CD14-positive monocyte (primary cell): Measurements from ENCODE around the gene MTARC2. TPM values are rescaled to one million over a fixed set of nuclear protein-coding genes. Genes with fewer than 3 reads are reported as not detected.
"Not testable (repeated sequence)": the region's sequence is repeated elsewhere in the genome, so short reads cannot be mapped to it uniquely, and the experiment has no call there.

Experiments used
- DNase-seq, 3 donors: peaks; one replicate each; pipeline ENCODE4 v3.0.0-alpha.2; 2011 to 2022
- H2AFZ ChIP-seq: 2 replicates; pipeline ENCODE4 v1.6.0; 2012; ENCODE audit warnings: mild to moderate bottlenecking, low read depth, low read length, inconsistent platforms; ENCODE audit not compliant: insufficient read depth, poor library complexity, severe bottlenecking
- H3K27ac ChIP-seq, 2 donors: 1 replicate in 1 of 2; 2 replicates in 1 of 2; pipeline ENCODE4 v1.5.1; 2012 to 2013; ENCODE audit warnings: low read length in 2 of 2, control low read depth in 1 of 2, inconsistent platforms in 1 of 2, low read depth in 1 of 2, mild to moderate bottlenecking in 1 of 2
- H3K27me3 ChIP-seq, 2 donors: one replicate each; pipeline versions ENCODE4 v1.6.0 to v1.6.1; 2011 to 2013; ENCODE audit warnings: low read length in 2 of 2; ENCODE audit not compliant: control insufficient read depth in 2 of 2, insufficient read depth in 2 of 2
- H3K36me3 ChIP-seq, 2 donors: replicated peaks in 1 of 2; 1 replicate in 1 of 2; 2 replicates in 1 of 2; pipeline versions ENCODE4 v1.5.1 to v1.6.1; 2012 to 2013; ENCODE audit warnings: low read length in 2 of 2, control low read depth in 1 of 2, inconsistent platforms in 1 of 2, mild to moderate bottlenecking in 1 of 2; ENCODE audit not compliant: insufficient read depth in 2 of 2, control insufficient read depth in 1 of 2
- H3K4me1 ChIP-seq, 2 donors: 1 replicate in 1 of 2; 2 replicates in 1 of 2; pipeline versions ENCODE4 v1.5.1 to v1.6.1; 2012 to 2013; ENCODE audit warnings: low read length in 2 of 2, control low read depth in 1 of 2, inconsistent platforms in 1 of 2, mild to moderate bottlenecking in 1 of 2, moderate library complexity in 1 of 2; ENCODE audit not compliant: insufficient read depth in 2 of 2, control insufficient read depth in 1 of 2
- H3K4me2 ChIP-seq: replicated peaks from 2 replicates; pipeline ENCODE3; 2012; ENCODE audit warnings: low read length, moderate library complexity, mild to moderate bottlenecking; ENCODE audit not compliant: poor library complexity, severe bottlenecking; ENCODE audit errors: extremely low read depth
- H3K4me3 ChIP-seq, 3 experiments: fragments of 200-600 bp in 1 of 3; sonication (generic) in 1 of 3; replicated peaks in 1 of 3; 1 replicate in 2 of 3; 2 replicates in 1 of 3; pipeline ENCODE4 v1.5.1; 2011 to 2013; ENCODE audit warnings: low read length in 3 of 3, mild to moderate bottlenecking in 3 of 3, control low read depth in 2 of 3, low read depth in 2 of 3, inconsistent platforms in 1 of 3, moderate library complexity in 1 of 3
- H3K79me2 ChIP-seq: 2 replicates; pipeline ENCODE4 v1.6.0; 2012; ENCODE audit warnings: mild to moderate bottlenecking, control low read depth, inconsistent platforms, low read length, moderate library complexity; ENCODE audit not compliant: insufficient read depth
- H3K9ac ChIP-seq: 2 replicates; pipeline ENCODE4 v1.6.0; 2017; ENCODE audit warnings: low read length, mild to moderate bottlenecking; ENCODE audit not compliant: insufficient read depth, poor library complexity, severe bottlenecking
- H3K9me3 ChIP-seq, 2 donors: replicated peaks in 1 of 2; 1 replicate in 1 of 2; 2 replicates in 1 of 2; pipeline versions ENCODE4 v1.5.1 to v1.6.1; 2012 to 2013; ENCODE audit warnings: low read length in 2 of 2, control low read depth in 1 of 2; ENCODE audit not compliant: control insufficient read depth in 1 of 2, insufficient read depth in 1 of 2
- H4K20me1 ChIP-seq: 2 replicates; pipeline ENCODE4 v1.6.0; 2012; ENCODE audit warnings: mild to moderate bottlenecking, low read length, control low read depth, moderate library complexity; ENCODE audit not compliant: insufficient read depth
- H3K27ac Mint-ChIP-seq, 7 donors: one replicate each; pipeline ENCODE4 v1.8.0; 2020; ENCODE audit warnings: mild to moderate bottlenecking in 7 of 7, mixed read lengths in 7 of 7, moderate library complexity in 6 of 7, inconsistent platforms in 2 of 7
- H3K27me3 Mint-ChIP-seq, 3 donors: one replicate each; pipeline ENCODE4 v1.8.0; 2021 to 2022; ENCODE audit warnings: low read depth in 3 of 3, mild to moderate bottlenecking in 3 of 3, mixed read lengths in 3 of 3, moderate library complexity in 3 of 3, inconsistent platforms in 1 of 3
- H3K36me3 Mint-ChIP-seq, 2 donors: one replicate each; pipeline ENCODE4 v1.8.0; 2020; ENCODE audit warnings: mixed read lengths in 2 of 2, inconsistent platforms in 1 of 2, mild to moderate bottlenecking in 1 of 2
- H3K4me1 Mint-ChIP-seq: one replicate; pipeline ENCODE4 v1.8.0; 2020; ENCODE audit warnings: mild to moderate bottlenecking, mixed read lengths
- H3K4me3 Mint-ChIP-seq, 2 donors: one replicate each; pipeline ENCODE4 v1.8.0; 2020; ENCODE audit warnings: mild to moderate bottlenecking in 2 of 2, mixed read lengths in 2 of 2, moderate library complexity in 1 of 2
- H3K9me3 Mint-ChIP-seq, 7 donors: one replicate each; pipeline ENCODE4 v1.8.0; 2020 to 2022; ENCODE audit warnings: mixed read lengths in 7 of 7, mild to moderate bottlenecking in 6 of 7, moderate library complexity in 6 of 7, inconsistent platforms in 2 of 7
- WGBS: methylation state at CpG from one replicate; pipeline ENCODE4 v1.1.5; 2013; ENCODE audit warnings: missing lambda C conversion rate; ENCODE audit not compliant: insufficient coverage; 5-methylcytosine and 5-hydroxymethylcytosine counted together
- intact Hi-C, 2 donors: fragments of 100-400 bp; cut with micrococcal nuclease; formaldehyde crosslinking; loops; one replicate each; pipeline versions ENCODE4 v1.15.0 to v1.15.1; 2023
- polyA plus RNA-seq, 3 donors: library from polyadenylated mRNA; depleted of rRNA in 1 of 3; unstranded in 2 of 3; stranded (reverse) in 1 of 3; fragments of 300-500 nt in 2 of 3; fragments of >200 nt in 1 of 3; fragmentation: Illumina TruSeq in 2 of 3; gene quantifications; 1 replicate in 2 of 3; 2 replicates in 1 of 3; pipeline ENCODE4 v1.2.3, GENCODE V29; 2012 to 2021
- TF ChIP-seq, protein P1 (sequence below): fragments of 200-600 bp; IDR thresholded peaks from one replicate; pipeline ENCODE4 v1.8.0; 2022; ENCODE audit warnings: antibody characterized with exemption, mild to moderate bottlenecking

MTARC2 gene
- polyA plus RNA-seq, 3 donors, result 0.29 to 0.81 (median 0.56) TPM

DNA sequence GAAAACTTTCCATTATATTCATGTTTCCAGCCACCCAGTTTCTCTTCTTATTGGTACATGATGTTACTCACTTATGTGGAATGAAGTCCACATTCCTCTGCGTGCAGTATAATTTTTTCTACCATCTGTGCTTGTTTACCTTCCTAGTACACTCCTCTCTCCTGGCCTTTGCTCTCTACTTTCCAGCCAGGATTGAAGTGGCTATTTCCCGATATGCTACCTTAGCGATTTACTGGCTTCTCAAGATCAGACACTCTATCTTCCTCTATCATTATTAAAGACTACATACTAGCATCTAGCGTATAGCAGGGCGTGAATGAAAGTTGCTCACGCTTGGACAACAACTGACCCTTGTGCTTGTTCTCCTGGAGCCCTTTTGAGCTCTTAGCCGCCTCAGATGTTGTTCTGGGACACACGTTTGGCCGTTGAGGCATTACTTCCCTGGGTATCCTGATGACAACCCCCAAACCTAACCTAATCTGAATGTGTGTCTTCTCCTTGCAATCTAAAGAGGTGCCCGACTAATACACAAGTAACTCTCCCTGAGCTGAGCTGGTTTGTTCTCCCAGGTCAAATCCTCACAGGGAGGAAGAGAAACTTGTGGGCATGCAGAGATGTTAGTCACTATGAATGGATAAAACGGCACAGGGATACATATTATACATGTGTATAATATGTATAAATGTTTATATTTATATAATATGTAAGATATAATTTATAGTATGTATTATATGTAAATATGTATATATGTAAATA, 13.4 kb upstream of the MTARC2 start:
- Histone ChIP-seq H3K36me3 (no peaks in the 10 kb centered on the region), H3K27me3 (no peaks in the 10 kb centered on the region), H2AFZ (peak overlapping the region; percentile 36), H3K4me2 (no peak overlapping the region), H3K27ac (no peak overlapping the region), H4K20me1 (no peaks in the 10 kb centered on the region), H3K4me1 (peaks cover 25 to 29% of the 10 kb centered on the region in 2 donors), H3K9ac (no peak overlapping the region), H3K9me3 (no peaks in the 10 kb centered on the region), H3K4me3 (no peak overlapping the region), H3K79me2 (no peaks in the 10 kb centered on the region)
- Mint-ChIP-seq H3K36me3 (peaks cover 0 to 2% of the 10 kb centered on the region in 2 donors), H3K4me1 (peaks cover 31% of the 10 kb centered on the region), H3K27ac (no peak overlapping the region), H3K27me3 (peaks cover 2 to 11% (median 3%) of the 10 kb centered on the region in 3 donors), H3K9me3 (peaks cover 0 to 2% (median 0%) of the 10 kb centered on the region in 7 donors), H3K4me3 (no peak overlapping the region)
- intact Hi-C loops, result loop anchor here in 1 of 2 donors (5.0 kb wide), 1 partner anchor 42 kb away; the partner anchor contains the start of gene C1orf115
- no peak for DNase-seq
- TF ChIP-seq, protein P1, sequence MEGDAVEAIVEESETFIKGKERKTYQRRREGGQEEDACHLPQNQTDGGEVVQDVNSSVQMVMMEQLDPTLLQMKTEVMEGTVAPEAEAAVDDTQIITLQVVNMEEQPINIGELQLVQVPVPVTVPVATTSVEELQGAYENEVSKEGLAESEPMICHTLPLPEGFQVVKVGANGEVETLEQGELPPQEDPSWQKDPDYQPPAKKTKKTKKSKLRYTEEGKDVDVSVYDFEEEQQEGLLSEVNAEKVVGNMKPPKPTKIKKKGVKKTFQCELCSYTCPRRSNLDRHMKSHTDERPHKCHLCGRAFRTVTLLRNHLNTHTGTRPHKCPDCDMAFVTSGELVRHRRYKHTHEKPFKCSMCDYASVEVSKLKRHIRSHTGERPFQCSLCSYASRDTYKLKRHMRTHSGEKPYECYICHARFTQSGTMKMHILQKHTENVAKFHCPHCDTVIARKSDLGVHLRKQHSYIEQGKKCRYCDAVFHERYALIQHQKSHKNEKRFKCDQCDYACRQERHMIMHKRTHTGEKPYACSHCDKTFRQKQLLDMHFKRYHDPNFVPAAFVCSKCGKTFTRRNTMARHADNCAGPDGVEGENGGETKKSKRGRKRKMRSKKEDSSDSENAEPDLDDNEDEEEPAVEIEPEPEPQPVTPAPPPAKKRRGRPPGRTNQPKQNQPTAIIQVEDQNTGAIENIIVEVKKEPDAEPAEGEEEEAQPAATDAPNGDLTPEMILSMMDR, result no peak
- 99% methylated on average over 7 of the region's 11 CpGs for WGBS

DNA sequence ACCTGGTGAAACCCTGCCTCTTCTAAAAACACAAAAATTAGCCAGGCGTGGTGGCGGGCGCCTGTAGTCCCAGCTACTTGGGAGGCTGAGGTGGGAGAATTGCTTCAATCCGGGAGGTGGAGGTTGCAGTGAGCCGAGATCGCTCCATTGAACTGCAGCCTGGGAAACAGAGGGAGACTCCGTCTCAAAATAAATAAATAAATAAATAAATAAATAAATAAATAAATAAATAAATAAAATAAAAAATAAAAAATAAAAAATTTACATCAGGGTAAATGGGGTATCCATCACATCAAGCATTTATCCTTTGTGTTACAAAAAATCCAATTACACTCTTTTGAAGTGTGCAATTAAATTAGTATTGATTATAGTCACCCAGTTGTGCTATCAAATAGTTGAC, 11.8 kb upstream of the MTARC2 start:
- H3K79me2 ChIP-seq, DNase-seq, intact Hi-C loops, H3K9me3 Mint-ChIP-seq, H3K36me3 Mint-ChIP-seq, H3K36me3 ChIP-seq, H3K9me3 ChIP-seq, H3K27ac ChIP-seq, H3K4me3 Mint-ChIP-seq, H2AFZ ChIP-seq, H4K20me1 ChIP-seq, H3K4me3 ChIP-seq, H3K9ac ChIP-seq, H3K27me3 ChIP-seq, H3K4me2 ChIP-seq, H3K27ac Mint-ChIP-seq: not testable (repeated sequence)
- H3K27me3 Mint-ChIP-seq, result peaks cover 3 to 22% (median 11%) of the 10 kb centered on the region in 3 donors
- H3K4me1 Mint-ChIP-seq, result peaks cover 20% of the 10 kb centered on the region
- H3K4me1 ChIP-seq, result peaks cover 15 to 16% of the 10 kb centered on the region in 2 donors
- no CpG with 5 or more reads among the region's 7 CpGs for WGBS
